ENCODE data around the gene SAMD5.
A peak's percentile ranks its signal among the peaks of the same experiment; 100 is the strongest.

SAMD5 gene

DNA sequence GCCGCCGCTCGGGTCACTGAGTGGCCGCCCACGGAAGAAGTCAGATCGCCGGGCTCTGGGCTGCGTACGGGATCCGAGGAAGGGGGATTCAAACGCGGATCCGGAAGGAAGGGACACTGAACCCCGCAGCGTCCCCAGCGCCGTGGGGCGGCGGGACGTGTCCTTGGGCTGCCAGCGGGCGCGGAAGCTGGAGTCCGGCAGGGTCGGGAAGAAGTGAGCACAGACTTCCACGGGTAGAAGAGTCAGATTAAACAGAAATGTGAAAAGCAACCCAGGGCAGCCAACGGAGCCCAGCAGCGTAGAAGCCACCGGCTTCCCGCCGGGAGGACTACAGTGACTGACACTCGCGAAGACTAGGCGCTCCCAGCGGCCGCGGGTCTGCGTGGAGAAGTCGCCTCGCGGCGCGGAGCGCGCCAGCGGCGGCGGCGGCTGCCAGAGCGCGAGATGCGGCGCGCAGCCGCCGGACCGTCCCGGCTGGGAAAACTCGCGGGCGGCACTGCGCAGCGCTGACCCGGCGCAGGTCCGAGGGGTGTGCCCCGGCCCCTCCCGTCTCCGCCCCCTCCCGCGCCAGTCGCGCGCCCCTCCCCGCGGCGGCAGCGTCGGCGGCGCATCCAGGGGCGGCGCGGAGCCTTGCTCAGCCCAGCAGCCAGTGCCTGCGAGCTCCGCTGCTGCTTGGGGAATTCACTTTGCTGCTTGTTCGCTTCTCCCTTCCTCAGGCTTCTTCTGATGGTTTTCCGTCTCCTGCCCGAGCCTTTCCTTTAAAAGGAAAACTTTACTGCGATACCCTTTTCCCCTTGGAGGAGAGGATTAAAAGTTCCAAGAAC lies at the start of gene SAMD5:
SAMD5 (plus strand) TSS at position 649 of the 824 bp plus-strand sequence. CDS start 239 bp downstream, outside the sequence.
- no peaks in the 10 kb centered on the region for H3K9me3 ChIP-seq (ENCODE audit: control insufficient read depth, insufficient read depth, low read length)
- no CpG with 5 or more reads among the region's 90 CpGs for WGBS (ENCODE audit: insufficient coverage, insufficient read length)
- no peaks in the 10 kb centered on the region for H3K36me3 ChIP-seq (ENCODE audit: control insufficient read depth, insufficient read depth, low read length)
- H3K4me1 ChIP-seq (ENCODE audit: control insufficient read depth, insufficient read depth, low read length), result 0 out of 2 replicates have a peak, but pooled peaks cover 2% of the 10 kb centered on the region
- no peak within 1 kb of the TSS for H3K27ac ChIP-seq (ENCODE audit: low read length)
- peaks cover 56% of the 10 kb centered on the region for H3K27me3 ChIP-seq (ENCODE audit: control insufficient read depth, insufficient read depth, low read length)
- no peak for DNase-seq (ENCODE audit: low read depth, low spot score)
- H3K4me3 ChIP-seq (ENCODE audit: low read length), result peak within 1 kb of the TSS; percentile 35; the same call in 1 of the 2 replicates

DNA sequence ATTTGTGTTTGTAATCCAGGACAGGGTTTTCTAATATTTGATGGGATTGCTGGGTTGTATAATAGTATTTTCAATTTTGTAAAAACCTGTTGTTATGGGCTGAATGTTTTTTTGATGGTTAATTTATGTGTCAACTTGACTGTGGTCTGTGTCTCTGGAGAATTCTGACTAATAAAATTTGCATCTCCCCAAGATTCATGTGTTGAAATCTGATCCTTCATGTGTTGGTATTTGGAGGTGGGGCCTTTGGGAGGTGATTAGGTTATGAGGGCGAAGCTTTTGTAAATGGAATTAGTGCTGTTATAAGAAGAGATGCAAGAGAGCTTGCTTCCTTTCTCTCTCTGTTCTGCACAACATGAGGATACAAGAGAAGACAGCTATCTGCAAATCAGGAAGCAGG lies 48.7 kb upstream of the SAMD5 start:
- no peak overlapping the region for H3K27ac ChIP-seq (ENCODE audit: low read length)
- H3K9me3 ChIP-seq (ENCODE audit: control insufficient read depth, insufficient read depth, low read length), result no peaks in the 10 kb centered on the region
- WGBS (ENCODE audit: insufficient coverage, insufficient read length), result no CpG with 5 or more reads among the region's 1 CpG
- DNase-seq (ENCODE audit: low read depth, low spot score), result no peak
- no peak overlapping the region for H3K4me3 ChIP-seq (ENCODE audit: low read length)
- no peaks in the 10 kb centered on the region for H3K27me3 ChIP-seq (ENCODE audit: control insufficient read depth, insufficient read depth, low read length)
- H3K4me1 ChIP-seq (ENCODE audit: control insufficient read depth, insufficient read depth, low read length), result no peaks in the 10 kb centered on the region
- H3K36me3 ChIP-seq (ENCODE audit: control insufficient read depth, insufficient read depth, low read length), result no peaks in the 10 kb centered on the region

DNA sequence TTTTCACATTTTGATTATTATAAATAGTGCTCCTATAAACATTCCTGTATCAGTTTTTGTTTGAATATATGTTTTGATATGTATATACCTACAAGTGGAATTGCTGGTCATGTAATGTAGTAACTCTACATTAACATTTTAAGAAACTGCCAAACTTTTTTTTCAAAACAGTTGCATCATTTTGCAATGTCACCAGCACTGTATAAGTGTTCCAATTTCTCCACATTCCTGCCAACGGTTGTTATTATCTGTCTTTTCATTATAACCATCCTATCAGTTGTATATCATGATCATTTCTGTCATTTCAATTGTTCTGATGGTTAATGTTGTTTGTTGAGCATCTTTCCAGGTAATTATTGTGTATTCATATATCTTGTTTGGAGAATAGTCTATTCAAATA lies 44.8 kb upstream of the SAMD5 start:
- H3K27ac ChIP-seq (ENCODE audit: low read length), result no peak overlapping the region
- no peak for DNase-seq (ENCODE audit: low read depth, low spot score)
- no peak overlapping the region for H3K4me3 ChIP-seq (ENCODE audit: low read length)
- no peaks in the 10 kb centered on the region for H3K36me3 ChIP-seq (ENCODE audit: control insufficient read depth, insufficient read depth, low read length)
- H3K27me3 ChIP-seq (ENCODE audit: control insufficient read depth, insufficient read depth, low read length), result no peaks in the 10 kb centered on the region
- no CpG with 5 or more reads among the region's 1 CpG for WGBS (ENCODE audit: insufficient coverage, insufficient read length)
- H3K9me3 ChIP-seq (ENCODE audit: control insufficient read depth, insufficient read depth, low read length), result no peaks in the 10 kb centered on the region
- H3K4me1 ChIP-seq (ENCODE audit: control insufficient read depth, insufficient read depth, low read length), result no peaks in the 10 kb centered on the region

DNA sequence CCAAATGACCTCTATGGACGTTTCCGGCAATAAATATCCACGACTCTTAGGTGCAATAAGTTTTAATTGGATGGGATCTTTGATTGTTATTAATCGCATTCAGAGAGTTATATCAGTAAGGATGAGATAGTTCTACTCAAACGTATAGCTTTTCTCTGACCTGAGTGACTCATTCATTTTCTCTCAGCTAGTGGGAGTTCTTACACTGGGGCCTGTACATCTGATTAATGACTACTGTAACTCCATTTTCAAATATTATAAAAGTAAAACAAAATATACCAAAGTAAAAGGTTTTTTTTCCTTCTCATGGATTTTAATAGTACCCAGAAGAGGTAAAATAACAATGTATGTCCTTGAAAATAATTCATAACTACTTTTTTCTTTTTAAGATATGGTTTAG lies 41.1 kb upstream of the SAMD5 start:
- Histone ChIP-seq H3K9me3 (ENCODE audit: control insufficient read depth, insufficient read depth, low read length) (no peaks in the 10 kb centered on the region), H3K27ac (ENCODE audit: low read length) (no peak overlapping the region), H3K4me3 (ENCODE audit: low read length) (no peak overlapping the region), H3K36me3 (ENCODE audit: control insufficient read depth, insufficient read depth, low read length) (no peaks in the 10 kb centered on the region), H3K4me1 (ENCODE audit: control insufficient read depth, insufficient read depth, low read length) (no peaks in the 10 kb centered on the region), H3K27me3 (ENCODE audit: control insufficient read depth, insufficient read depth, low read length) (no peaks in the 10 kb centered on the region)
- DNase-seq (ENCODE audit: low read depth, low spot score), result no peak
- WGBS (ENCODE audit: insufficient coverage, insufficient read length), result no CpG with 5 or more reads among the region's 5 CpGs

DNA sequence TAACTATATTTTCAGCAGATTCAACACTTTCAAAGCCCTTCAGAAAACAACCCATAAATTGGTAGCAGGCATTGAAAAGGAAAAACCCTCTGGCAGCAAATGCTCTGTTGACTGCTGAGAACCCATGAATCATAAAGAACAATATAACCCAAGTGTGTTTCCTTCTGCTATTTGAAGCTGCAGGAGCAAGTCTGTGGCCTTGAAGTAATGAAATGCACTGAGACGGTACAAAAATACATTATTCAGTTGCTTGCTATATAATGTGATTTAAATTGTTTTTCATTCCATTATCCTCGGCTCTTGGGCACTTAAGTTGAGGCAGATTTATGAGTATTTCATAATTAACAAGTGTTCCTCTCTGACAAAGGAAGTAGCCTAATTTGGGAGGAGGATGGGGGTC lies 40.6 kb upstream of the SAMD5 start:
- Histone ChIP-seq H3K36me3 (ENCODE audit: control insufficient read depth, insufficient read depth, low read length) (no peaks in the 10 kb centered on the region), H3K4me1 (ENCODE audit: control insufficient read depth, insufficient read depth, low read length) (no peaks in the 10 kb centered on the region), H3K4me3 (ENCODE audit: low read length) (no peak overlapping the region), H3K27me3 (ENCODE audit: control insufficient read depth, insufficient read depth, low read length) (no peaks in the 10 kb centered on the region), H3K9me3 (ENCODE audit: control insufficient read depth, insufficient read depth, low read length) (no peaks in the 10 kb centered on the region), H3K27ac (ENCODE audit: low read length) (no peak overlapping the region)
- WGBS (ENCODE audit: insufficient coverage, insufficient read length), result no CpG with 5 or more reads among the region's 2 CpGs
- no peak for DNase-seq (ENCODE audit: low read depth, low spot score)

DNA sequence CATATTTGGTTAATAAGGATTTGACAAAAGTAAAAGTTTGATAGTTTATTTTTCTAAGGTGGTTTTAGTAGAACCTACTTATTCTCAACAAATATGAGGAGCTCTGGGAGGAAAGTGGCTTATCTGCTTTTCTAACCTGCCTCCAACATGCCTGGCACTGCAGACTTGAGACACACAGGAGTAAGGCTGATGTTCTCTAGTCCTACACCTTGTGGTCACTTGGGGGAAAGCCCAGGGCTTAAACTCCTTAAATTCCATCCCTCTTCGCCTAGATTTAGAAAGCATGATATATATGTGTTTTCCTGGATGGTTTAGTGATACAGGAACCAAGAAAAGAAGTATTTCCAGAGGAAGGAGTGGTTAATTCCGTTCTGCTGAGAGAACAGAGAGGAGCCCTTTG lies 39.9 kb upstream of the SAMD5 start:
- Histone ChIP-seq H3K4me3 (ENCODE audit: low read length) (no peak overlapping the region), H3K27me3 (ENCODE audit: control insufficient read depth, insufficient read depth, low read length) (no peaks in the 10 kb centered on the region), H3K36me3 (ENCODE audit: control insufficient read depth, insufficient read depth, low read length) (no peaks in the 10 kb centered on the region), H3K9me3 (ENCODE audit: control insufficient read depth, insufficient read depth, low read length) (no peaks in the 10 kb centered on the region), H3K27ac (ENCODE audit: low read length) (no peak overlapping the region), H3K4me1 (ENCODE audit: control insufficient read depth, insufficient read depth, low read length) (no peaks in the 10 kb centered on the region)
- no CpG with 5 or more reads among the region's 2 CpGs for WGBS (ENCODE audit: insufficient coverage, insufficient read length)
- no peak for DNase-seq (ENCODE audit: low read depth, low spot score)

DNA sequence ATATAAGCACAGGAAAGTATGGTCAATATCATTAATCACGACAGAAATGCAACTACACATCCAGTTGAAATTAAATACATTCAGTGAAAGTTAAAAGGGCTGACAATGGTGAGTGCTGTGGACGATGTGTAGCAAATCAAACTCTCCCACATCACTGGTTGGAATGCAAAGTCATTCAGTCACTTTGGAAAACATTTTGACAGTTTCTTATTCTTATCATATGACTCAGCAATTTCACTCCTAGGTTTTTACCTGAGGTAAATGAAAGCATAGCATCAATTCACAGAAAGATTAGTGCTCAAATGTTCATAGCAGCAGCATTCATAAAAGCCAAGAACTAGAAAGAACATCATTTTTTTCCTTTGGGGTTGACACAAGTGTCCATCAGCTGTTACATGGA lies 28.6 kb upstream of the SAMD5 start:
- no CpG with 5 or more reads among the region's 2 CpGs for WGBS (ENCODE audit: insufficient coverage, insufficient read length)
- Histone ChIP-seq H3K4me1 (ENCODE audit: control insufficient read depth, insufficient read depth, low read length) (no peaks in the 10 kb centered on the region), H3K9me3 (ENCODE audit: control insufficient read depth, insufficient read depth, low read length) (no peaks in the 10 kb centered on the region), H3K27me3 (ENCODE audit: control insufficient read depth, insufficient read depth, low read length) (no peaks in the 10 kb centered on the region), H3K27ac (ENCODE audit: low read length) (no peak overlapping the region), H3K4me3 (ENCODE audit: low read length) (no peak overlapping the region), H3K36me3 (ENCODE audit: control insufficient read depth, insufficient read depth, low read length) (no peaks in the 10 kb centered on the region)
- no peak for DNase-seq (ENCODE audit: low read depth, low spot score)

DNA sequence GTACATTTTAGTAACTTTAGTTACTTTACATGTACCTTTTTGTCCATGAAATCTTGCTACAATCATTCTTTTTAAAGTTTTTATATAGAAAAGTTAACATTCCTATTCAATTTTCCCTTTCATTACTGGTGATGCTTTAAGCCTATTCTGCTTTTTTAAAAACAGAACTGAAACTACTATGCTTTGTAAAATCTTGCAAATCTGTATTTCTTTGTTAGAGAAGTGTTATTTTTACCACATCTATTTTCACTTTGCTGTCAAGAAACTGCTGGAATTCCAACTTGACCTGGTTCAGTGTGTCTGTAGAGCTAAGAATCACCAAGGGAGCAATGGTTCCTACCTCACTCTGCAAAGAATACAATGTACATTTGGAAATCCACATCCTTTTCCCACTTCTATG lies 21.8 kb upstream of the SAMD5 start:
- no peak for DNase-seq (ENCODE audit: low read depth, low spot score)

DNA sequence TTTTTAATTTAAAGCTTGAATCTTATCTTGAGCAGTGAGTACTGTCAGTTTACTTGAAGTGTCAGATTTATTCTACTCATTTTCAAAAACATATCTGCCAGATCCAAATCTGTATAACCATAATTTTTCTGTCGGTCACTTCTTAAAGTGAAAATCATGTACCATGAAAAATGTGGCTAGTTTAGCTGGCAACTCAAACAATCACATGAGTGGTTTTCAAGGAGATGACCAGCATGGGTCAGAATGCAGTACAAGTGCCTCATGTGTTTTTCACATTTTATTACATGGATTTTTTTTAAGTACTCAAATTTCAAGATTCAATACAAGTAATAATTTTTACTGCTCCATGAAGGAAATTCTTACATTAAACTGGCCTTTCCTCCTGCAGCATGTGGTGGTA lies 11.0 kb upstream of the SAMD5 start:
- Histone ChIP-seq H3K27ac (ENCODE audit: low read length) (no peak overlapping the region), H3K4me3 (ENCODE audit: low read length) (no peak overlapping the region), H3K9me3 (ENCODE audit: control insufficient read depth, insufficient read depth, low read length) (no peaks in the 10 kb centered on the region), H3K4me1 (ENCODE audit: control insufficient read depth, insufficient read depth, low read length) (no peaks in the 10 kb centered on the region), H3K36me3 (ENCODE audit: control insufficient read depth, insufficient read depth, low read length) (no peaks in the 10 kb centered on the region), H3K27me3 (ENCODE audit: control insufficient read depth, insufficient read depth, low read length) (peaks cover 17% of the 10 kb centered on the region)
- DNase-seq (ENCODE audit: low read depth, low spot score), result no peak
- no CpG with 5 or more reads among the region's 1 CpG for WGBS (ENCODE audit: insufficient coverage, insufficient read length)

More for the DNA sequence above, 21.8 kb upstream of the SAMD5 start:
- no peak overlapping the region for H3K27ac ChIP-seq (ENCODE audit: low read length)
- H3K36me3 ChIP-seq (ENCODE audit: control insufficient read depth, insufficient read depth, low read length), result no peaks in the 10 kb centered on the region
- no peak overlapping the region for H3K4me3 ChIP-seq (ENCODE audit: low read length)
- no peaks in the 10 kb centered on the region for H3K9me3 ChIP-seq (ENCODE audit: control insufficient read depth, insufficient read depth, low read length)
- H3K27me3 ChIP-seq (ENCODE audit: control insufficient read depth, insufficient read depth, low read length), result no peaks in the 10 kb centered on the region
- H3K4me1 ChIP-seq (ENCODE audit: control insufficient read depth, insufficient read depth, low read length), result no peaks in the 10 kb centered on the region

DNA sequence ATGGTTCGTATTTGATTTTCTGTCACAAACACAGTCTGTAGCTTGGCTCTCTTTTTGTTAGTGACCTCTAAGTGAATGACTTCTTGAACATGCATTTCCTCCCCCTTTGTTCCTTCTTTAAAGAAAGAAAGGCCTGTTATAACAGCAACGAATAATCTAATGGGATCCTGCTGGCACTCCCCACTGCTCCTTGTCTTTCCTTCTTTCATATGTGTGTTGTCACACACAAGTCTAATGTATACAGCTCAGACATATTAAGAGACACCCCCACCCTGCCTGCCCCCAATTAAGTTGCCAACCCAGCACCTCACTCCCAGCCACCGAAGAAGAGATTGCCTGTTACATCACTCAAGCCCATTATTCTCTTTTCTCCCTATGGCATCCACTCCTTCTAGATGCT lies 4.9 kb upstream of the SAMD5 start:
- H3K4me1 ChIP-seq (ENCODE audit: control insufficient read depth, insufficient read depth, low read length), result 0 out of 2 replicates have a peak, but pooled peaks cover 2% of the 10 kb centered on the region
- WGBS (ENCODE audit: insufficient coverage, insufficient read length), result no CpG with 5 or more reads among the region's 3 CpGs
- no peak for DNase-seq (ENCODE audit: low read depth, low spot score)
- no peak overlapping the region for H3K27ac ChIP-seq (ENCODE audit: low read length)
- H3K9me3 ChIP-seq (ENCODE audit: control insufficient read depth, insufficient read depth, low read length), result no peaks in the 10 kb centered on the region
- H3K27me3 ChIP-seq (ENCODE audit: control insufficient read depth, insufficient read depth, low read length), result peaks cover 52% of the 10 kb centered on the region
- H3K4me3 ChIP-seq (ENCODE audit: low read length), result no peak overlapping the region
- H3K36me3 ChIP-seq (ENCODE audit: control insufficient read depth, insufficient read depth, low read length), result no peaks in the 10 kb centered on the region

DNA sequence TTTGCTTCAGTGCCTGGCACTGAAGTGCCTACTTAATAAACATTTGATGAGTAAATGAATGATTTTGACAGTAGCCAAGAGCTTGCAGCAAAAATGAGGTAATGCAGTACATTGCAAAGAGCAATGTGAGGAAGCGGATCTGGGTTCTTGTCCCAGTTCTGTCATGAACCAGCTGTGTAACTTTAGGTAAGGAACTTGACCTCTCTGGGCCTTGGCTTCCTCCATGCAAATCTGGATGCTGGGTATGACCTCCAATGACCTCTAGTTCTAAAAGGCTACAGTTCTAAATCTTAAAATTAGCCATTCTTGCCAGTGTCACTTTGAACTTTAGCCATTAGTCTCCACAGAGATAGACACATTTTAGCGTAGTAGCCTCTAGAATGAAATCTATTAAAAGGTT lies 3.6 kb upstream of the SAMD5 start:
- Histone ChIP-seq H3K9me3 (ENCODE audit: control insufficient read depth, insufficient read depth, low read length) (no peaks in the 10 kb centered on the region), H3K4me1 (ENCODE audit: control insufficient read depth, insufficient read depth, low read length) (0 out of 2 replicates have a peak, but pooled peaks cover 2% of the 10 kb centered on the region), H3K4me3 (ENCODE audit: low read length) (no peak overlapping the region), H3K36me3 (ENCODE audit: control insufficient read depth, insufficient read depth, low read length) (no peaks in the 10 kb centered on the region), H3K27ac (ENCODE audit: low read length) (no peak overlapping the region), H3K27me3 (ENCODE audit: control insufficient read depth, insufficient read depth, low read length) (peaks cover 63% of the 10 kb centered on the region)
- no peak for DNase-seq (ENCODE audit: low read depth, low spot score)
- no CpG with 5 or more reads among the region's 2 CpGs for WGBS (ENCODE audit: insufficient coverage, insufficient read length)

Measured in iPS DF 6.9 (cell line).